Measurements from ENCODE around the gene NDUFAB1. TPM values are rescaled to one million over a fixed set of nuclear protein-coding genes. Genes with fewer than 3 reads are reported as not detected.

Gene NDUFAB1
- total RNA-seq (66.6 TPM), polyA plus RNA-seq (ENCODE audit: insufficient read depth, low read depth, low replicate concordance) (374 TPM)
- long read RNA-seq, donor 1, transcript NDUFAB1-201 (5 exons, 717 nt), result major isoform, 58 of 66 reads
- long read RNA-seq, donor 1, partial matches to known transcripts, result 8 of 66 reads
- long read RNA-seq, donor 1, other reads (novel, unspliced or antisense), result 0 of 66 reads
- long read RNA-seq, donor 2, transcript NDUFAB1-201 (5 exons, 717 nt), result major isoform, 65 of 73 reads
- long read RNA-seq, donor 2, partial matches to known transcripts, result 7 of 73 reads
- long read RNA-seq, donor 2, other reads (novel, unspliced or antisense), result 0 of 73 reads
- long read RNA-seq, donor 3, transcript NDUFAB1-201 (5 exons, 717 nt), result major isoform, 85 of 86 reads
- long read RNA-seq, donor 3, partial matches to known transcripts, result 0 of 86 reads
- long read RNA-seq, donor 3, other reads (novel, unspliced or antisense), result 0 of 86 reads
- long read RNA-seq, donor 4, transcript NDUFAB1-201 (5 exons, 717 nt), result major isoform, 61 of 63 reads
- long read RNA-seq, donor 4, partial matches to known transcripts, result 0 of 63 reads
- long read RNA-seq, donor 4, other reads (novel, unspliced or antisense), result 0 of 63 reads
- long read RNA-seq, donor 5, transcript NDUFAB1-201 (5 exons, 717 nt), result major isoform, 5 of 5 reads
- long read RNA-seq, donor 5, partial matches to known transcripts, result 0 of 5 reads
- long read RNA-seq, donor 5, other reads (novel, unspliced or antisense), result 0 of 5 reads
- long read RNA-seq, donor 6, transcript NDUFAB1-201 (5 exons, 717 nt), result major isoform, 139 of 174 reads
- long read RNA-seq, donor 6, partial matches to known transcripts, result 34 of 174 reads
- long read RNA-seq, donor 6, other reads (novel, unspliced or antisense), result 0 of 174 reads
- long read RNA-seq, donor 7, transcript NDUFAB1-201 (5 exons, 717 nt), result major isoform, 39 of 44 reads
- long read RNA-seq, donor 7, partial matches to known transcripts, result 4 of 44 reads
- long read RNA-seq, donor 7, other reads (novel, unspliced or antisense), result 0 of 44 reads
- long read RNA-seq, donor 8, transcript NDUFAB1-201 (5 exons, 717 nt), result major isoform, 87 of 101 reads
- long read RNA-seq, donor 8, partial matches to known transcripts, result 13 of 101 reads
- long read RNA-seq, donor 8, other reads (novel, unspliced or antisense), result 0 of 101 reads
- long read RNA-seq, donor 9, transcript NDUFAB1-201 (5 exons, 717 nt), result major isoform, 44 of 50 reads
- long read RNA-seq, donor 9, partial matches to known transcripts, result 5 of 50 reads
- long read RNA-seq, donor 9, other reads (novel, unspliced or antisense), result 0 of 50 reads
- long read RNA-seq, donor 10, transcript NDUFAB1-201 (5 exons, 717 nt), result major isoform, 85 of 99 reads
- long read RNA-seq, donor 10, partial matches to known transcripts, result 14 of 99 reads
- long read RNA-seq, donor 10, other reads (novel, unspliced or antisense), result 0 of 99 reads

GRCh38 chr16:23595951-23596720 lies at the start of gene NDUFAB1:
Gene NDUFAB1 (minus strand): TSS chr16:23596316. CDS start chr16:23596290, 26 bp downstream.
- H3K9me3 ChIP-seq (ENCODE audit: control insufficient read depth in 2 of 3, insufficient read depth in 1 of 3, low read length in 3 of 3), result no peaks in the 10 kb centered on the region
- H3K4me1 ChIP-seq (ENCODE audit: control insufficient read depth in 2 of 3, insufficient read depth in 2 of 3, low read depth in 1 of 3, low read length in 3 of 3), result peaks cover 0 to 6% (median 6%) of the 10 kb centered on the region in 3 donors
- H3K27me3 ChIP-seq (ENCODE audit: control insufficient read depth, insufficient read depth, low read length), result no peaks in the 10 kb centered on the region
- intact Hi-C loops (cut with DNase I), result no loop called here
- H3K9ac ChIP-seq (ENCODE audit: low read length in 3 of 3), result peak within 1 kb of the TSS; percentile 96 to 97 (median 96)
- H3K36me3 ChIP-seq (ENCODE audit: control insufficient read depth in 2 of 3, insufficient read depth in 3 of 3, low read length in 3 of 3), result peaks cover 2 to 11% (median 8%) of the 10 kb centered on the region in 3 donors
- TF ChIP-seq CTCF (IDR thresholded peaks at IDR 0.05; ENCODE audit: borderline replicate concordance, extremely low read depth, insufficient read depth), result peak; percentile 94
- DNase-seq (peak; percentile 89 to 96 (median 94)), FAIRE-seq (no peak)
- H3K4me3 ChIP-seq (ENCODE audit: low read length in 3 of 3), result peak within 1 kb of the TSS; percentile 99 to 100 (median 100)
- peak within 1 kb of the TSS; percentile 67 to 82 for H3K27ac ChIP-seq (ENCODE audit: low read depth in 2 of 2, low read length in 2 of 2)

- FAIRE-seq, result no peak
- TF ChIP-seq CTCF (IDR thresholded peaks at IDR 0.05; ENCODE audit: borderline replicate concordance, extremely low read depth, insufficient read depth), result no peak
Measured at GRCh38 chr16:23642246-23642774, 46.2 kb upstream of the NDUFAB1 start.

More at GRCh38 chr16:23642246-23642774, 46.2 kb upstream of the NDUFAB1 start:
- Histone ChIP-seq H3K36me3 (ENCODE audit: control insufficient read depth in 2 of 3, insufficient read depth in 3 of 3, low read length in 3 of 3) (peaks cover 4 to 12% (median 7%) of the 10 kb centered on the region in 3 donors), H3K4me1 (ENCODE audit: control insufficient read depth in 2 of 3, insufficient read depth in 2 of 3, low read depth in 1 of 3, low read length in 3 of 3) (peaks cover 0 to 15% (median 3%) of the 10 kb centered on the region in 3 donors), H3K27ac (ENCODE audit: low read depth in 2 of 2, low read length in 2 of 2) (no peak overlapping the region), H3K9me3 (ENCODE audit: control insufficient read depth in 2 of 3, insufficient read depth in 1 of 3, low read length in 3 of 3) (no peaks in the 10 kb centered on the region), H3K9ac (ENCODE audit: low read length in 3 of 3) (peak overlapping the region in 2 of 3 donors; percentile 49 to 97), H3K4me3 (ENCODE audit: low read length in 3 of 3) (peak overlapping the region; percentile 66 to 99 (median 99)), H3K27me3 (ENCODE audit: control insufficient read depth, insufficient read depth, low read length) (no peaks in the 10 kb centered on the region)
- no peak for DNase-seq
- intact Hi-C loops (cut with DNase I), result no loop called here

Data from kidney (tissue), 22 donors.